ENCODE results near the gene CHTF18.

DNA sequence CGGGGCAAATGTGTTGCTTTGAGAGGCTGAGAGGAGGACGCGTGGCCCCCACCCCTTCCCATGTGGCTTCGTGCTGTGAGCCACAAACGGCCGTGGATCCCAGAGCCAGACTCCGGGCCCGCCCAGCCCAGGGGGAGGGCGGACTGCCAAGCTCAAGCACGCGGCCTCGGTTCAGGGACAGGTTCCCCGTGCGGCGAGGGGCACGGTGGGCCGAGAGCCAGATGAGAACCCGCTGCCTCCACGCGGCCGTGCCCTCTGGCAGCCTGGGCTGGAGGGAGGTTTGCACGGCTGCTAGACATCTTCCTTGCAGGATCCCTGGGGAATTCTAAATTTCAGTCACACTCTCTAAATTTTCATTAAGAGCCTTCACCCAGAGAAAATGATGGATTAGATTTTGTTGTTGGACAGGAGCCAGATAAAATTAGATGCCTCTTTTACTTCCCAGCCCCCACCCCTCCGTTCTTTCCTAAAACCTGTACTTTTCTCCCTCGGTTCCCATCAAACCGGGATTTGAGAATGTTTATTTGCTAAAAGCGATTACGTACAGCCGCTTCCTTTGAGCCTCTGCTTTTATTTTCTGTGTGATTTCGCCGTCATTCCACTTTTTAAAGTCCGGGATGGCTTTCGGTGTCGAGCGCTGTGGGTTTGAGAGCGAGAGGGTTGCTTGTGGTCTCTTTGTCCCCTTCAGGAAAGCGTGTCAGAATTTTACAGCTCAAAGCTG lies 37.1 kb downstream of the CHTF18 start:
- TF ChIP-seq POLR2A (IDR thresholded peaks at IDR 0.05): no peak
- TF ChIP-seq, protein P1, sequence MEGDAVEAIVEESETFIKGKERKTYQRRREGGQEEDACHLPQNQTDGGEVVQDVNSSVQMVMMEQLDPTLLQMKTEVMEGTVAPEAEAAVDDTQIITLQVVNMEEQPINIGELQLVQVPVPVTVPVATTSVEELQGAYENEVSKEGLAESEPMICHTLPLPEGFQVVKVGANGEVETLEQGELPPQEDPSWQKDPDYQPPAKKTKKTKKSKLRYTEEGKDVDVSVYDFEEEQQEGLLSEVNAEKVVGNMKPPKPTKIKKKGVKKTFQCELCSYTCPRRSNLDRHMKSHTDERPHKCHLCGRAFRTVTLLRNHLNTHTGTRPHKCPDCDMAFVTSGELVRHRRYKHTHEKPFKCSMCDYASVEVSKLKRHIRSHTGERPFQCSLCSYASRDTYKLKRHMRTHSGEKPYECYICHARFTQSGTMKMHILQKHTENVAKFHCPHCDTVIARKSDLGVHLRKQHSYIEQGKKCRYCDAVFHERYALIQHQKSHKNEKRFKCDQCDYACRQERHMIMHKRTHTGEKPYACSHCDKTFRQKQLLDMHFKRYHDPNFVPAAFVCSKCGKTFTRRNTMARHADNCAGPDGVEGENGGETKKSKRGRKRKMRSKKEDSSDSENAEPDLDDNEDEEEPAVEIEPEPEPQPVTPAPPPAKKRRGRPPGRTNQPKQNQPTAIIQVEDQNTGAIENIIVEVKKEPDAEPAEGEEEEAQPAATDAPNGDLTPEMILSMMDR (IDR thresholded peaks at IDR 0.05): no peak
